HG03139 (cell line): Measurements from ENCODE around the gene DNPH1.

ENCODE experiments used
- ATAC-seq: cut with Tn5 transposase; IDR thresholded peaks from one replicate; pipeline ENCODE4 v1.9.1; 2021; ENCODE audit not compliant: unreplicated experiment

The DNPH1 gene, protein sequence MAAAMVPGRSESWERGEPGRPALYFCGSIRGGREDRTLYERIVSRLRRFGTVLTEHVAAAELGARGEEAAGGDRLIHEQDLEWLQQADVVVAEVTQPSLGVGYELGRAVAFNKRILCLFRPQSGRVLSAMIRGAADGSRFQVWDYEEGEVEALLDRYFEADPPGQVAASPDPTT

DNA sequence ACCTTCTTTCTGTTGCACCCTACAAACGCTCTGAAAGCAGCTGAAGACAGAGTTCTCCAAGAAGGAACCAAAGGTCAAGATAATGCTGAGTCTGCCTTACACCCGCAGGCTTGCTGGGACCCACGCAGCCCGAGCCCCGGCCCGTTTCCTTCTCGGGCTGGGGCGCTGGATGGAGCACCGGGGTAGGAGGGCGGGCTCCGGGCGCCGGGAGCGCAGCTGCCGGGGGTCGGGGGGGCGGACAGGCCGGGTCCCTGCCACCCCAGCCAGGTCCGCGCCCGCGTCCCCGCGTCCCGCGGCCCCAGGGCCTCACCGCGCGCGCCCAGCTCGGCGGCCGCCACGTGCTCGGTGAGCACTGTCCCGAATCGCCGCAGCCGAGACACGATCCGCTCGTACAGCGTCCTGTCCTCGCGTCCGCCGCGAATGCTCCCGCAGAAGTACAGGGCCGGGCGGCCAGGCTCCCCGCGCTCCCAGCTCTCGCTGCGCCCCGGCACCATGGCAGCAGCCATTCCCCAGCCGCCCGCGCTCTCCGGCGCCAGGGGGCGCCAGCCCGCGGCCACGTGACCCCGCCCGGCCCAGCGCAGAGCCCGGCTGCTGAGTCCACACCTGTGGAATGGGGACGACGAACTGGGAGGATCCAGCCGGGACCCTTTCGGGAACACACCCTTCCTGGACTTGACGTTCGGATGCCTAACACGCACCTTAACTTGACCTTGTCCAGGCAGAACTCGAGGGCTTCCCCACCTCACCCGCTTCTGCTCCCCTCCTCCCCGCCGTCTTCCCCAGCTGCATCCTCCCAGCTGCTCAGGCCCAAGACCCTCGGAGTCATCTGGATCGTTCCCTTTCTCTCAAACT, at the start of gene DNPH1:
DNPH1 (minus strand) TSS at position 531 of the 852 bp plus-strand sequence; CDS start at position 506, 25 bp downstream.
- ATAC-seq = peak; percentile 66

DNA sequence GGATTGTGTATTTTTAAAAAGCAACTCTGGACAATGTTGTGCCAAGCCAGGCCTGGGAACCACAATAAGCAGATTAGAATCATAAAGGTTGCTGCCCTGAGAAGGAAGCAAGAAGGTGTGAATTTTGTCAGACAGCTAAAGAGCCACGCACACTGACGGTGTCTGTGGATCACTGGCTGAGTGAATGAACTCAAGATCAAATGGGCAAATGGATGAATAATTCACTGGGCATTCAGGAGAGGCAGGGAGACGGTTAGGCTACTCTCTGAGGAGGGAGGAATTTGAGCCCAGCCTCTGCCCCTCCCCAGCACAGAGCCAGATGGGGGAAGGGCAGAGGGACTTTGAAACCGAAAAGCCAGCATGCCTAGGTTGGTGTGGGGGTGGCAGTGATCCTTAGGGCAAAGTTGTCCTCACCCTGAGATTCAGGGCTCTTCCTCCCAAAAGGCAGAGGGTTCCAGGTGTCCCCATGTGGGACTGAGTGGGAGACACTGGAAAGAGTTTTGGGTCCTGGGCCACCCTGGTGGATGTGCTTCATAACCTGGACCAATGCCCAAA, 49.3 kb upstream of the DNPH1 start:
- ATAC-seq = no peak

DNA sequence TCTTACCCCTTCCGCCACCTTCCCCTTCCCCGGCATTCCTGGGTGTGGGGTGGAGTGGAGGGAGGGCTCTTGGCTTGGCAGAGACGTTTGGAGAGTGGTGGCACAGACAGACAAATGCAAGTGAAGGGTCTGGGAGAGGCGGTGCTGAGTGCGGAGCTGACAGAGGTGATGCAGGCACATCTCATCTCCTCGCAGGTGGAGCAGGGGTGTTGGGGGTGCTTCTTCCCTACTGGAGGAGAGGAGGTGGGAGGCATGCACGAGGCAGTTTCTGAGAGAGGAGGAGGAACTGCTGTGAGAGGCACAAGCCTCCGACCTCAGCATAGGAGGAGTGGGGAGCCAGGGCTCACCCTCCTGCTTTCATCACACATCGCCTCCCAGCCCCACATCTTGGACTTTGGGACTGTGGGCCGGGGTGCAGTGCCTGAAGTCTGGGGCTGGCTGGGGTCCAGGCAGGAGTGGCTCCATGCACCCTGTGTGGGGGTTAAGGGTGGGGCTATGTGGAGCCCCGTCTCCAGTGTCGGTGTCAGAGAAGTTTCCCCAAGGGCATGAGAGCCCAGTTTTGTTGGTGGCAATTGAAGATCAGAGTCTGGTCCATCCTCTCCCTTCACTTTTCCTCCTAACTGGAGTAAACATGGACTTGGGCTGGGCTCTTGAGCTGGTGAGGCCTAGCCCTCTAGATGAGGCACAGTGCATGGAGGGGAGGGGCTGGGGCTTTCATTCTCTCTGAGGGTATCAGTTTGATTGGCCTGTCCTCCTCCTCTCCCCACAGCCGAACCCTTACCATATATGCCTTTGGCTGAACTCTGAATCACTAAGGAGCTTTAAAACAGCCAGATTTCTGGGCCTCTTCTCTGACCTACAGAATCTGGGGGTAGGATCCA, 48.6 kb upstream of the DNPH1 start:
- no peak for ATAC-seq

DNA sequence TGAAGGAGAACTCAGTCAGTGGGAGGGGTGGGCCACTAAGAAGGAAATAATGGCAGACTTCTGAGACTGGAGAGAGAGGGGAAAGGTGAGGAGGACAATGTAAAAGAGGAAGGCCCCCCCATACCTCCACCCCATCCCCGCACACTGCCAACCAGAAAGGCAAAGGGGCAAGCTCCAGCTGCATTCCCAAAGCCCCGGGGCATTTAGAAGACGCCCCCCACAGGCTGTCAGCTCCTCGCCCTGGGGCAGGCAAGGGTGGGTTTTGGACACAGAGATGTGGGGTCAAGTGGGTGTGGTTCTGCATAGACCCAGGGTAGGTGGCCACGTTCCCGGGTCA, 48.0 kb upstream of the DNPH1 start:
- no peak for ATAC-seq

DNA sequence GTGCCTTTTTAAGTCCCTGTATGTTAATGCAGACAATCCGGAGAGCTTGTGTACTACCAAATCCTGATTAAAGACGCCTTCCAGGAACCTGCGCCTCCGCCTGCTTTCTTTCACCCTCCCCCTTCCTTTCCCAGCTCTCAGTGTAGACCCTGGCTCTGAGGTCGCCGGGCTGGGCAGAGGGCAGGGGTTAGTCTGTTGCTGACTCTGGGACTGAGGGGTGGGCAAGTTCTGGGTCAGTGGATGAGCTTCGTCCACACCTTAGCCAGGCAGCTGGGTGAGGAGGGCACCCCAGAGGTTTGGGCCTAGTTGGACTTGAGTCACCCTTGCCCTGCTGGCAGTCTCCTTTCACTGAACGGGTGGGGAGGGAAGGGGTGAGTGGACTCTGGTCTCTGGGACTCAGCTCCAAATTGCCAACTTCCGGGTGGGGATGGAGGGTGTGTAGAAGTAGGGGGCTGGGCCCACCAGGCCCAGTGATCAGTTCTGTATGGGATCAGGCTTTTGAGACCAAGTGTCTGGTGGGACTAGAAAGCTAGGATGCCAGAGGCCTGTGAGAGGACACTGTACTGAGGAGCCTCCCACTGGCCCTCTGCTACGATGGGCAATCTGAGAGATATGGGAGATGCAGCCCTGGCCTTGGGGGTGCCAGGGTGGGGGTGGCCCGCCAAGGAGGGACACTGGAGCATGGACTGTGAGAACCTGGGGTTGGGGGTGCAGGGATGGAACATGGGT, 47.5 kb upstream of the DNPH1 start:
- no peak for ATAC-seq

DNA sequence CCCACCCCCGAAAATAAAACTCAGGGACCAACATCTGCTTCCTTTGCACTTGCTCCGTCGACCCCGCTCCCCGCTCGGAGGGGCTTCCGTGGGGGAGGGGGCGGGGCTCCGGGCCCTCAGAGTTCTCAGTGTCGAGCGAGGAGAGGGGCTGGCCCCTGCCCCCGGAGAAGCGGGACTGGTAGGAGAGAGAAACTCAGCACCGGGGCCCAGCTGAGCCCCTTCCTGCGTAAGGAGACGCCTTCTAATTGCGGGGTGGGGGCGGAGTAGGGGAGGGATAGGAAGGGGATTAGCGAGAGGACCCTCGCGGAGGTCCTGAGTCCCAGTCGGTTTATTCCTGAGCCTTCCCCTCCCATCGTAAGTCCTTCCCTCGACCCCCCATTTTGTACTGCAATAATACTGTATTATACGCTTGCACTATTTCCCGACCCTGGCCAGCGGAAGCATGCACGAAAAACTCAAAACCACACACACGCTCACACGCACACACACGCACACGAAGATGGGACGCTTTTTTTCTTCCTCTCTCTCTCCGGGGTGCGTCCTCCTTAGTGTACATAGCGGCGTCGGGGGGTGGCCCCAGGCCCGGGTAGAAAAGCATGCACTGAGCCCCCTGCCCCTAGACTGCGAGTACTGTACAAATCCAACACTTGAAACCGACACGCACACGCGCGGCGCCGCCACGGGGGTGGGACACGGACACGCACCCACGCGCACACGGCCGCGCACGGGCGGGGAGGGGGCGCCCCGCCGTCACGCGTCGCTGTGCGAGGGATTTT, 46.7 kb upstream of the DNPH1 start:
- no peak for ATAC-seq

DNA sequence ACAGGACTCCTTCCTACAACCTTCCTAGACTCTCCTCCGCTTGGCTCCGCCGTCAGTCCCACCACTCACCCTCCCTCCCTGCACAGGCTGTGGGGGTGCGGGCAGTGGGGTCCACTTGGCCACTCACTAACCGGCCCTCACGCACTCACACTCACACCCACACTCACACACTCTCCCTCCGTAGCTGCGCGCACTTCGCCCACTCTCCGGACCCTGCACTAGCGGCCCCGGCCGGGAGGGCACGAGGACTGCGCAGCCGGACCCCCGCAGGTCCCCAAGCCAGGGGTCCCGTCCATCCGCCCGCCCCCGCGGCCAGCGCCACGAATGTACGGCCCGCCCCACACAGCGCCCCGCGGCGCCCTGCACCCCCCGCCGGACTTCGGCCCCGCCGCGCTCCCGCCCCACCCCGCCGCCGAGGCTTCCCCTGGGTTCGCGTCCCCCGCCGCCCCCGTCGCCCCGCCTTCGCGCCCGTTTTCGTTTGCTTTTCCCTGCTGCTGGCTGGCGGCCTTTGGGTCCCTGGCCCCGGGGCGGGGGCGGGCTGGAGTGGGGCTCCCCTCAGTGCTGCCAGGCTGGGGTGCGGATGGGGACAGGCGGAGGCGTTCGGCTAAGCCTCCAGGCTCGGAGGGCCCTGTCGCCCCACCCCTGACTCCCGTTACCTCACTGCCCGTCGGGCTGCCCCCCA, 45.8 kb upstream of the DNPH1 start:
- ATAC-seq = no peak

DNA sequence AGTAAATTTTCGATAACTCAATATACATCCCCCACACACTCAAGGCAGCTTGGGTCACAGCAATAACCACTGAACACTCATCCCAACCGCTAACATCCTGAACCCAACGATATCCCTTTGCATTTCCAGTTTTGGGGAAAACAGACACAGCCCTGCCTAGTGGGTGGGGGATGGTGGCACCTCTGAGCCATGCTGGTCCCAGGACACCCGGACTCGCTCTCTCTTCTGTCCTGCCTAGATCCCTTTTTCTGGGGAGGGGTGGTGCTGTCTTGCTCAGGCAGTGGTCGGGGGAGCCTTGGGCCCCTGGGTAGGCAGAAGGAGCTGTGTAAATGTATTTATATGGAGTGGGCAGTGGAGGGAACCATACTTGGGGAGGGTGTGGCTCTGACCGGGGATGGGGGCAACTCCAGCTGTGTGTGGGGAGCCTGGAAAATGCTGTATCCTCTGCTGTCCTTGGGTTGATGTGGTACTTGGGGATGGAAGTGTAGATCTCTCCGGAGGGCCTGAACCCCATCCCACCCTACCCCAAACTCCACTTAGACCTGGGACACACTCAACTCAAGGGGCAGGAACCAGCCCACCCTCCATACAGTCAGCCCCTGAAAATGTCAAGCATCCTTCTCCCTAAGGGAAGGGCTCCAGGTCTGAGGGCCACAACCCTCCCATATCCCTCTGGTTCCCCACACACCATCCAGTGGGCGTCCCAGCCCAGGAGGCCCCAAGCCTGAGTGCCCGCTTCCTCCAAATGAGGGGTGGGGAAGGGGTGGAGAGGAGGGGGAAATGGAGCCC, 45.0 kb upstream of the DNPH1 start:
- ATAC-seq = no peak

DNA sequence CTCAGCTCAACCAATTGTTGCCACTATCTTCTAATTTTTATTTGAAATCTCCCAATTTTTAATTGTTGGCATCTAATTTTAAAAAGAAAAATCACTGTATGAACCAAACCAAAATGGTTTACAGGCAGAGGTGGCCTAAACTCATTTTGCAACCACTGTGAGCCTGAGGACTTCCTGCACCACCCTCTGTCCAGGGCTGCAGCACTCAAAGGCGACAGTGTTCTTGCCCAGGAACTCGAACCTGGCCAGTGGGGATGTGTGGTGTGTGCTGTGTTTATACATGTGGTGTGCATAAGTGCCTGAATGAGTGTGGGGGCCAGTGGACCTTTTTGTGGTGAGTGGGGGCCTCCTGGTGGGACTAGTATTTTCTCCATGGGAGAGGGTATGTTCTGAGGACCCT, 44.4 kb upstream of the DNPH1 start:
- ATAC-seq = no peak

DNA sequence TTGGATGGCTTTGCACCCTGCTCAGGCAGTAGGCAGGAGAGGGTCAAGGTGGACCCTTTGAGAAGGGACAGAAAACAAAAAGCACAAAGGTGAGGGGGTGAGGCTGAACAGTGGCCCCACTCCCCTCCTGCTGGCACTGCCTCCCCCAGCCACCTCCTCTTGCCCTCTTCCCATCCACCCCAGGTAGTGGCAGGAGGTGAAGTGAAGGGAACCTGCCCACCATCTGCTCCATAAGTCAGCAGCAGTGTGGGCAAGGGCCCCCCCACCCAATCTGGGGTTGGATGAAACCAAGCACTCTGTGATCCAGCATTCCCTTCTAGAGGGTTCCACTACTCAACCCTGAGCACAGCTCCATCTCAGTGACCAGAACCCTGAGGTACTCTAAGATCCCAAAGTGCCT, 42.7 kb upstream of the DNPH1 start:
- no peak for ATAC-seq

DNA sequence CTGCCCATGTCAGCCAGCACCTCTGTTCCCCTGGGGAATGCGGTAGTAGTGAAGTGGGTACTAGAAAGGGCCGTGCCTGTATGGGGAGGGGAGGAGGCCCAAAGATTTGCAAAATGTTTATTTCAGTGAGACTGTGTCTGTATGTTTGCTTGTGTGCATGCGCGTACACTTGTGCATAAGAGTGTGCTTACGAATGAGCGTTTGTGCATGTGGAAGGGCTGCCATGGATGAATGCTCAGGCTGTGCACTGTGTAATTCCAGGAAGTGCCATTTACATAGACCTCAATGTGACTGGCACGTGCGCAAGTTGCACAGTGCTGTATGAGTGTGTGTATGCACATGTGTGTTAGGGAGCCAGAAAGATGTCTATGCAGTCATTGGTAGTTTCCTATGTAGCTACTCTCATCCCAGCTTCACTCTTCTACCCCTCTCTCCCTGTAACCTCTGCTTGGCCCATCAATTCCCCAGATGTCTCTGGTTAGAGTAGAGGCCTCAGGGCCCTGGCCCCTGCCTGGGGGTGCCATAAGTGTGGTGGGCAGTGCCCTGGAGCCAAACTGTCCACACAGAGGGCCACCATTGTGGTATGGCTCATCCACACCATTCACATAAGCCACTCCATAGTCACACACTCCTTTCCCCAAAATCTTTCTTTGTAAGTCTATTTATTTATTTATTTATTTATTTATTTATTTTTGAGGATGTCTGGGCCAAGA, 42.0 kb upstream of the DNPH1 start:
- no peak for ATAC-seq

DNA sequence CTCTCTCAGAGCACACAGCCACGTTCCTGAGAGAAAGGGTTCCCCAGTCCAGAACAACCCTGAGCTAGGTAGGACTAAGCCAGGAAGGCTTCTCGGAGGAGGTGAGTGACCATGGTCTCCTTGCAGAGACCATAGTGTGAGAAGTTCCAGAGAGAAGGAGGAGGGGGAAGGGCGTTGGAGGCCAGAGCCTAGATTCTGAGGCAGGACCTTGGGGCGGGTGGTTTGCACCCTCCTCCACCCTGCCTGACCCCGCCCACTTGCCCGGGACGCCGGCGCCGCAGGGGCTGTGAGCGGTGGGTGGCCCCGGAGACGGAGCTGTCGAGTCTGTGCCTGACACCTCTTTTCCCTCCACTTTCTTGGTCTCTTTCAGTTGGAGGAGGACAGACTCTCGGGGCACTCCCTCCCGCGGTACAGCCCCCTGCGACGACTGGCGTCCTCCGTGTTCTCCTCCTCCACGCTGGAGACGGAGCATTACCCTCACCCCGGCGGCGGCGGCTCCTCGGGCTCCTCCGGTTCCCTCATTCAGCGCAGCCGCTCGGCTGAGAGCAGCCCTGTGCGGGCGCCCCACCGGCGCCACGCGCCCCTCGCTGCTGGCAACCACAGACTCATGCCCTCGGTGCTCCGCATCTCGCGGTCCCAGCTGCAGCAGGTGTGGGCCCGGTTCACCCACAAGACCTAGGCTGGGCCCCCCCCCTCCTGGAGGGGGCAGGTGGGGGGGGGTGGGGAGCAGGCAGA, 40.2 kb upstream of the DNPH1 start:
- no peak for ATAC-seq

DNA sequence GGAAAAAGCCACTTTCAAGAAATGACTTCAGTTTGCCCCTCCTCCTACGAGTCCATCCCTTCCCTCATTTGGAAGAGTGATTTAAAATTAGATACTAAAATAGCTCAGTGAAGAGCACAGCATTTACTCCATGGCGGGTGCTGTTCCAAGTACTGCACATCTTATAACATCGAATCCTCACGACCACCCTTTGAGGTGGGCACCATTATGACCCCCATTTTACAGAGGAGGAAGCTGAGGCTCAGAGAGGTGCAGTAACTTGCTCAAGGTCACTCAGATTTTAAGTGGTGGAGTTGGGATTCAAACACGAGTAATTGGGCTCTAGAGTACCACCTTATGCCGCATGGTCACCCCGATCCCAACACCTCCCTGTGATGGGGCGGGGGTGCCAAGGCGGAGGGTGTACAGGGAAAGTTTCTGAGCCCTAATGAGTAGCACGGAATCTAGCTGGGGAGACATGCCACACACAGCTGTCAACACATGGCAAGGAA, 39.5 kb upstream of the DNPH1 start:
- ATAC-seq = no peak

DNA sequence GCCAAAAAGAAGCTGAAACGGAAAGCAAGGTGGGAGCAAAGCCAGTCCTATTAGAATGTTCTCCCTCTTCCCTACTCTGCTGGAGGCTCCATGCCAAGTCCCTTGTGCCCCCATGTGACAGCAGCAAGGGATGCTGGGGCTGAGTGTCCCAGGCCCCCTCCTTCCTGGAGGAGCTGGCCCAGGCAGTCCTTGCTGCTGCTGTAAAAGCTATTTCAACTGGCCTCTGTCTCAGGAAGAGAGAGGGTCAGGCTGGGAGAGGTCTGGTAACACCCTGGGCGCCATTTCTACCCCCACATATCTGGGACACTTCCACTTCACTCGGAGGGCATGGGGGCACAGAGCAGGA, 39.0 kb upstream of the DNPH1 start:
- no peak for ATAC-seq

DNA sequence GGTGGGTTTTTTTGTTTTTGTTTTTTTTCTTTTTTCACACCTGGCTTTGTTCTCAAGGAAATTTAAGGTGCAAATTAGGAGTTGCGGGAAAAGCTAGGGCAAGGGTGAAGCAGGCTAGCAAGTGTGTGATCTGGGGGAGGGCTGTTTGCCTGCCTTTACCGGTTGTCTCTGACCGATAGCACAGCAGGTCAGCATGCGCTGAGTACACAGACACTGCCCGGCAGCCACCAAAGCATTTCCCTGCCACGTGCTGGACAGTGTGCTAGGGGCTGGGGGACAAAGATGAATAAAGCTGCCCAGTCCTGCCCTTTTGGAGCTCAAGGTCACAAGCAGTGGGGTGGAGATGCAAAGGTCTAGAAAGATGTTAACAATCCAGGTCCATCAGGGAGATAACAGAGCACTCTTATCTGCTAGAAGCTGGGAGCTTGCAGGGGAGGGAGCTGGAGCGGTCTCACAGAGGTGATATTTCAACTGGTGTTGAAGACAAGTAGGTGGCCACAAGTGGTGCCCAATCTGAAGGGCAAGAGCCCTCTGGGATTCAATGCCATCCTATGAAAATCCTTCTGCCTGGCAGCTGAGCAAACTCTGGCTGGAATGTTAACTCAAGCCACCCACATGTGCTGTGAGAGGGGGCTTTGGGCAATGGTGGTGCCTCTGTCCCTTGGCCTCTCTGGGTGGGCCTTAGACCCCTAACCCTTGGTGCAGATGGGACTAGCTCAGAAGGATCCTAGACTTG, 38.5 kb upstream of the DNPH1 start:
- no peak for ATAC-seq

DNA sequence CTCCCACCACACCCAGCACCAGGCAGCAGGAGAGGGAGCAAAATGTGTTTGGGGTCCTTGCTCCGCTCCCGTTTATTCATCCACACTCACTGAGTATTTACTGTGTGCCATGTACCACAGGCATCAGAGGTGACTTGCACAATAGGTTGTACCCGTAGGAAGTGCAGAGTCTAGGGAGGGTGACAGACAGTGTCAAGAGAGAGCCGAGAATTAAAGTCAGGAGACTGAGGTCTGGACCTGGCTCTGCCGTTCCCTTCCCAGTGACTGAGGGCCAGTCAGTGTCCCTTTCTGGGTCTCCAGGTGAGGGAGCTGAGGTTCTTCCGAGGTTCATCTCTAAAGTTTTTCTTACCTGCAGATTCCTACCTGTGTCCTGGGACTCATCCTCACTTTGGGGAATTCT, 36.3 kb upstream of the DNPH1 start:
- no peak for ATAC-seq
